ENCODE data around the gene WDR27. TPM values are rescaled to one million over a fixed set of nuclear protein-coding genes. Genes with fewer than 3 reads are reported as not detected.
"Not testable (repeated sequence)": the region's sequence is repeated elsewhere in the genome, so short reads cannot be mapped to it uniquely, and the experiment has no call there.

The WDR27 gene
- total RNA-seq, 1 donor from 2014 or later = 24.4 TPM

GRCh38 chr6:169639653-169640278 lies 62.1 kb downstream of the WDR27 start:
- peak; percentile 11 for ATAC-seq

- ATAC-seq = no peak
Measured at GRCh38 chr6:169638915-169639314, 62.9 kb downstream of the WDR27 start.

GRCh38 chr6:169638388-169638787 lies 63.4 kb downstream of the WDR27 start:
- ATAC-seq = no peak

GRCh38 chr6:169635345-169635744 lies 66.5 kb downstream of the WDR27 start:
- ATAC-seq = no peak

GRCh38 chr6:169632841-169633240 lies 69.0 kb downstream of the WDR27 start:
- no peak for ATAC-seq

- ATAC-seq = no peak
Measured at GRCh38 chr6:169629256-169629655, 72.6 kb downstream of the WDR27 start.

DNA sequence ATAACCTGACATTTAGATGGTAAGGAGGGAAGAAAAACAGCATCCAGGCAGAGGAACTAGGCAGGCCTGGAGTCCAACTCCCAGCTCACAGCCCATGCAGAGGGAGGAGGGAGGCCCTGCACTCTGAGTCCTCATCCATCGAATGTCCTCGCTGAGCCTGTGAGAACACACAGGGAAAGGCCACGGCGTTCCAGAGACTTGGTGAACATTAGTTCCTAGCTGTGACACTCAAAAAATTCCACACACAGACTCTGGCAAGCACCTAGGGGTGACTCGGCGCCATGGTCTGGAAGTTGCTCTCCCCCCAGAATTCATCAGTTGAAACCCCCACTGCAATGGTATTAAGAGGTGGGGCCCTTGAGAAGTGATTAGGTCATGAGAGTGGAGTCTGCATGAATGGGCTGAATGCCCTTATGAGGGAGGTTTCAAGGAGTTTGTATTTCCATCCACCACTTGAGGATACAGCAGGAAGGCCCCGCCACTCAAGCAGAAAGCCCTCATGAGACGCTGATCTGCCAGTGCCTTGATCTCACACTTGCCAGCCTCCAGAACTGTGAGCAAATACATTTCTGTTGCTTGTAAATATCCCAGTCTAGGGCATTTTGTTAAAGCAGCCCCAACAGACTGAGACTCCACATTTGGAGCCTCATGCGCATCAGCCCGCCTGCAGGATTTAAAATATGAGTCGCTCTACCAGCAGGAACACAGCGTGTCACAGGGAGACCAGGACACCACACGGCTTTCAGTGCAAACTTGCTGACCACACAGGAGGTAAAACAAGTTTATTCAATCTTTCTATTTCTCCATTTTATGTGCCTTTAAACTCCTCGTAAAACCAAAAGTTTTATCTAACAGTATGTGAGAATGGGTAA lies 73.9 kb downstream of the WDR27 start:
- ATAC-seq = no peak

GRCh38 chr6:169626649-169627048 lies 75.2 kb downstream of the WDR27 start:
- ATAC-seq = no peak

DNA sequence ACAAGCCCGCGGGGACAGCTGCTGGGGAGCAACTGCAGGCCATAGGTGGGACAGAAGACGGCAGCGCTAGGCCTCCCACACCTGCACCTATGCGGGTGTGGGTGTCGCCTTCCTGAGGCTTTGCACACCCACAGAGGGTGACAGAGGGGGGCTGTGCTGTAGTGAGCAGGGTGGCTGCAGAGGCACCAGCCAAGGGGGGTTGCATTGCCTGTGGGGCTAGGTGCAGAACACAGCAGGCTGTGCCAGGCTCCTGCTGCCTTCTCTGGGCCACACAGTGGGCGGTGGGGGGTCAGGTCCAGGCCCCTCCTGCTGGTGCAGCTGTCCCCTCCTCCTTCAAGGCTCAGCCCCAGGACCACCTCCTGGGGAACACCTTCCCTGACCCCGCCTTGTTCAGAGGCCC lies 75.7 kb downstream of the WDR27 start:
- no peak for ATAC-seq

DNA sequence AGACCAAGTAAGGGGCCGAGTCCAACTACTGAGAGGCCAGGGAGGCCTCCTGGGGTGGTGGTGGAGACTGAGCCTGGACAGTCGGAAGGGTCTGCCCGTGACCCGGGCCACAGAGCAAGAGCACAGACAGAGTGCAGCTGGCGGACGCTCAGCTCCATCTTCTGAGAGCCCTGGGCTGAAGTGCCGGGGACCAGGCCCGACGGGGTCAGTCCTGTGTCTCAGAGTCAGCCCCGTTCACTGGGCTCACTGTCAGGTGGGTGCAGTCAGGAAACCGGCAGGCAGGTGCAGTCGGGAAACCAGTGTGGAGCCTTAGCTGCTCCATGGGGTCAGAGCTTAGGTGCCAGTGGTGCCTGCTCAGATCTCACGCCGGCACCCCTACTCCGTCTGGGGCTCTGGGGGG lies 76.5 kb downstream of the WDR27 start:
- ATAC-seq = no peak

- ATAC-seq = no peak
Measured at GRCh38 chr6:169624785-169625184, 77.0 kb downstream of the WDR27 start.

DNA sequence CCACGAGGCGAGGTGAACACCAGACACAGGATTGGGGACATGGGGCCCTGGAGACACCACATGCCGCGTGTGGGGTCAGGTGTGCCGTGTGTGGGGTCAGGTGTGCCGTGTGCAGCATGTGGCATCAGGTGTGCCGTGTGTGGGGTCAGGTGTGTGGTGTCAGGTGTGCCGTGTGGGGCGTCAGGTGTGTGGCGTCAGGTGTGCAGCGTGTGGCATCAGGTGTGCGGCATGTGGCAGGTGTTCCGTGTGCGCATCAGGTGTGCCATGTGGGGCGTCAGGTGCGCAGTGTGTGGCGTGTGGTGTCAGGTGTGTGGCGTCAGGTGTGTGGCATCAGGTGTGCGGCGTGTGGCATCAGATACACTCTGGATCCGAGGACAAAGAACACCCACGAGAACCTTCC lies 77.9 kb downstream of the WDR27 start:
- ATAC-seq = no peak

DNA sequence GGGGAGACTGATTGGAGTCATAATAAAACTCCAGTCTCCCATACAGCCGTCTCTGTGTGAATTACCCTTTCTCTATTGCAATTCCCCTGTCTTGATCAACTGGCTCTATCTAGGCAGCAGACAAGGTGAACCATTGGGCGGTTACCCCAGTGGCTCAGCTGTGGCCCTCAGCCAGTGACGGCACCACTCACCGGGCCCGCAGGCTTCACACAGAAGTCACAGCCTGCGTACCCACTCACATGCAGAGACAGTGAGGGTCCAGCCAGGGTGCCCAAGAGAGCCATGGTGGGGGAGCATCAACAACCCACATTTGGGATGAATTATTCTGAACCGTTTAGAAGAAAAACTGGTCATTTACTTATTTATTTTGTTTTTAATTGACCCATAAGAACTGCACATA lies 78.5 kb downstream of the WDR27 start:
- ATAC-seq = no peak

- peak; percentile 50 for ATAC-seq
Measured at GRCh38 chr6:169622618-169623017, 79.2 kb downstream of the WDR27 start.

DNA sequence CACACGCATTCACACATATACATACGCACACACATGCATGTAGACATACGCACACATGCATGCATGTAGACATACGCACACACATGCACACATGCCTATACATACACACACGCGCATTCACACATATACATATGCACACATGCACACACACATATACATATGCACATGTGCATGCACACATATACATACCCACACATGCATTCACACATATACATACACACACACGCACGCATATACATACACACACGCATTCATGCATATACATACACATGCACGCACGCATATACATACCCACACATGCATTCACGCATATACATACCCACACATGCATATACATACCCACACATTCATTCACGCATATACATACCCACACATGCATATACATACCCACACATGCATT lies 80.5 kb downstream of the WDR27 start:
- ATAC-seq = no peak

DNA sequence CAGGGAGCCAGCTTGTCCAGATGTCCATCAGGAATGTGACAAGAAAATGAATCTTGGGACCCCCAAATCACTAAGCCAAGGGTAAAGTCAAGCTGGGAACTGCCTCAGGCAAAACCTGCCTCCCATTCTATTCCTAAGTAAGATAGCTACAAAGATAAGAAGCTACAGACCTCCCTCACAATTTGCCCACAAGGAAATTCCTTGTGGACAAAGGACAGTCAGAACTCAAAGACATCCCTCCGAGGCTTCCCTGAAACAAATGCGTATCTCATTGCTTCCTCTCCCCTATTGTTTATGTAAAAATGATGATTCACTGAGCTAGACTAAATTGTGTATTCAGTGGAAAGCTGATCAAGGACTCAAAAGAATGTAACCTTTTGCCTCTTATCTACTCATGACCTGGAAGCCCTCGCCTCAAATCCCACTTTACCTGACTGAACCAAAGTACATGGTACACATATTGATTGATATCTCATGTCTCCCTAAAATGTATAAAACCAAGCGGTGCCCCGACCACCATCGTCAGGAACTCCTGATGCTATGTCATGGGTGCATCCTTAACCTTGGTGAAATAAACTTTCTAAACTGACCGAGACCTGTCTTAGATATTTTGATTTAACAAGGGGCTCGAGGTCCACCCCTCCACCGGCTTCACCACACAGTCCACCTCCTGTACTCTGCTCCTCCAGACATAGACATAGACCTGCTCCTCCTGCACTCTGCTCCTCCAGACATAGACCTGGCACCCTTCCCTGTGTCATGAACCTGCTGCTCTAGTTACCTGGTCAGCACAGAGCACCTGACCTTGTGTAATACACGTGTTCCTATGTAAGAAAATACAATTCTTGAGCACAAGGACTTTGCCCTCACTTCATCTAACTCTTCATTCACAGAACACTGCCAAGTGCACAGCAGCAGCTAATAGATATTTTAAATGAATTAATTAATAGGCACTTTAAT lies 81.4 kb downstream of the WDR27 start:
- ATAC-seq = peak; percentile 52

DNA sequence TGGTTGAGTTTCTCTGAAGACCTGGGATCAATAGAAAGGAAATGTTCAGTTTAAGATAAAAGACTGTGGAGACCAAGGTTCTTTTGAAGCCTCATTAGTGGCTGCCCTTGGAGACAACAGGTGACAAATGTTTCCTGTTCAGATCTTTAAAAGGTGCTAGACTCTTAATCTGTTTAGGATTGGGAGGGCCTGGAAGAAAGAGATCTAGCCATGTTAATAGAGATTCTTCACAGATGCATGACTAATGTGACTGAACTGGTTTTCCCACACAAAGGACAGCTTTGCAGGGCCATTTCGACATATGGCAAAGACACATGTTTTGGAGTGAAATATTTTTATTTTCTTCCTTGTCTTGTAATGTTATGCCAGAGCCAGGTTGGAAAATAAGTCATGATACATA lies 82.2 kb downstream of the WDR27 start:
- peak; percentile 86 for ATAC-seq

- ATAC-seq = no peak
Measured at GRCh38 chr6:169618526-169619490, 83.0 kb downstream of the WDR27 start.

DNA sequence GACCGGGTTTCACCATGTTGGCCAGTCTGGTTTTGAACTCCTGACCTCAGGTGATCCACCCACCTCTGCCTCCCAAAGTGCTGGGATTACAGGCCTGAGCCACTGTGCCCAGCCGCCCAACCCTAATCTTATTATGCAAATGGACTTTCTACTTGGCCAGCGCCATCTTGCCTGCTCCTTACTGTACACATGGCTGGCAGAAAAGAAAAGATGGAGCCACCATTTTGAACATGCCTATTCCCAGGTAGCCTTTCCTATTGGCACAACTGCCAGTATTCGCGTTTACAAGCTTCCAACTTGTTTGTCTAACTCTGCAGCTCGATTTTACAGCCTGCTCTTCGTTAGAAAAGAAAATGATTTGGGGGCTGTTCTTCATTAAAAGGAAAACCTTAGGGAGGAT lies 84.3 kb downstream of the WDR27 start:
- ATAC-seq = no peak

DNA sequence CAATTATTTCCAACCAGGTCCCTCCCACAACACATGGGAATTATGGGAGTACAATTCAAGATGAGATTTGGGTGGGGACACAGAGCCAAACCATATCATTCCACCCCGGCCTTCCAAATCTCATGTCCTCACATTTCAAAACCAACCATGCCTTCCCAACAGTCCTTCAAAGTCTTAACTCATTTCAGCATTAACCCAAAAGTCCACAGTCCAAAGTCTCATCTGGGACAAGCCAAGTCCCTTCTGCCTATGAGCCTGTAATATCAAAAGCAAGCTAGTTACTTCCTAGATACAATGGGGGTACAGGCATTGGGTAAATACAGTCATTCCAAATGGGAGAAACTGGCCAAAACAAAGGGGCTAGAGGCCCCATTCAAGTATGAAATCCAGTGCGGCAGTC lies 93.2 kb downstream of the WDR27 start:
- ATAC-seq = not testable (repeated sequence)

GRCh38 chr6:169604076-169604475 lies 97.8 kb downstream of the WDR27 start:
- no peak for ATAC-seq

DNA sequence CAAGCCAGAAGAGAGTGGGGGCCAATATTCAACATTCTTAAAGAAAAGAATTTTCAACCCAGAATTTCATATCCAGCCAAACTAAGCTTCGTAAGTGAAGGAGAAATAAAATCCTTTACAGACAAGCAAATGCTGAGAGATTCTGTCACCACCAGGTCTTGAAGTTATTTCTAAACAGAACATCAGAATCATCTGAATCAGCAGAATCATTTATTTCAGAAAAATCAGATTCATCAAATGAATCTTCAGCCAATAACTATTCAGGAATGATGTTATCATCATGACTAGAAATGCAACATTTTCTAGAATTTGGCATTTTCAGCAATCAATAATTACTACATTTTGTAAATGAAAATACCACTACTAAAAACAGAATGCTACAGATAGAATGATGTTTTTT lies 100.7 kb downstream of the WDR27 start:
- not testable (repeated sequence) for ATAC-seq

Data from esophagus mucosa (tissue), 1 donor.